Muscle layer of colon (tissue), 2 donors: ENCODE results near the gene PRDX6.
"Not testable (repeated sequence)": the region's sequence is repeated elsewhere in the genome, so short reads cannot be mapped to it uniquely, and the experiment has no call there.

Experiments used
- H3K27ac ChIP-seq: one replicate; pipeline ENCODE4 v1.7.0; 2013; ENCODE audit warnings: low read depth, mild to moderate bottlenecking, low read length, moderate library complexity
- H3K27me3 ChIP-seq, 2 donors: one replicate each; pipeline ENCODE4 v1.7.0; 2013; ENCODE audit warnings: low read length in 2 of 2, mild to moderate bottlenecking in 2 of 2; ENCODE audit not compliant: insufficient read depth in 2 of 2, control insufficient read depth in 1 of 2
- H3K36me3 ChIP-seq: one replicate; pipeline ENCODE4 v1.7.0; 2013; ENCODE audit warnings: mild to moderate bottlenecking, low read length; ENCODE audit not compliant: insufficient read depth
- H3K4me1 ChIP-seq: one replicate; pipeline ENCODE4 v1.7.0; 2013; ENCODE audit warnings: mild to moderate bottlenecking, low read length; ENCODE audit not compliant: insufficient read depth
- H3K4me3 ChIP-seq, 2 donors: one replicate each; pipeline ENCODE4 v1.7.0; 2013; ENCODE audit warnings: low read length in 2 of 2, low read depth in 1 of 2, mild to moderate bottlenecking in 1 of 2, moderate library complexity in 1 of 2
- H3K9ac ChIP-seq: one replicate; pipeline ENCODE4 v1.7.0; 2013; ENCODE audit warnings: low read length
- H3K9me3 ChIP-seq: one replicate; pipeline ENCODE4 v1.7.0; 2013; ENCODE audit warnings: mild to moderate bottlenecking, low read length
- donor health status: abdominal sarcoma.
- donor health status: Adenocarcinoma of cecum.

The PRDX6 gene

GRCh38 chr1:173504268-173504667, 27.1 kb downstream of the PRDX6 start:
- peaks cover 6% of the 10 kb centered on the region for H3K4me1 ChIP-seq
- H3K4me3 ChIP-seq = no peak overlapping the region
- no peaks in the 10 kb centered on the region for H3K9me3 ChIP-seq
- H3K27me3 ChIP-seq = no peaks in the 10 kb centered on the region
- H3K9ac ChIP-seq = no peak overlapping the region
- H3K36me3 ChIP-seq = no peaks in the 10 kb centered on the region
- H3K27ac ChIP-seq = no peak overlapping the region

- no peak overlapping the region for H3K27ac ChIP-seq
- no peaks in the 10 kb centered on the region for H3K27me3 ChIP-seq
- H3K9me3 ChIP-seq = no peaks in the 10 kb centered on the region
- H3K4me1 ChIP-seq = peaks cover 6% of the 10 kb centered on the region
- H3K4me3 ChIP-seq = no peak overlapping the region
- no peaks in the 10 kb centered on the region for H3K36me3 ChIP-seq
- no peak overlapping the region for H3K9ac ChIP-seq
Measured at GRCh38 chr1:173505391-173505790, 28.3 kb downstream of the PRDX6 start.

GRCh38 chr1:173506437-173506836, 29.3 kb downstream of the PRDX6 start:
- H3K36me3 ChIP-seq = no peaks in the 10 kb centered on the region
- no peaks in the 10 kb centered on the region for H3K27me3 ChIP-seq
- H3K27ac ChIP-seq = no peak overlapping the region
- H3K4me3 ChIP-seq = no peak overlapping the region
- no peak overlapping the region for H3K9ac ChIP-seq
- H3K4me1 ChIP-seq = peaks cover 6% of the 10 kb centered on the region
- no peaks in the 10 kb centered on the region for H3K9me3 ChIP-seq

- Histone ChIP-seq H3K9ac (no peak overlapping the region), H3K27me3 (no peaks in the 10 kb centered on the region), H3K4me1 (peaks cover 6% of the 10 kb centered on the region), H3K9me3 (no peaks in the 10 kb centered on the region), H3K27ac (no peak overlapping the region), H3K36me3 (no peaks in the 10 kb centered on the region), H3K4me3 (no peak overlapping the region)
Measured at GRCh38 chr1:173507205-173507846, 30.2 kb downstream of the PRDX6 start.

GRCh38 chr1:173507847-173508209, 30.7 kb downstream of the PRDX6 start:
- H3K4me1 ChIP-seq = peaks cover 6% of the 10 kb centered on the region
- H3K36me3 ChIP-seq = no peaks in the 10 kb centered on the region
- no peak overlapping the region for H3K4me3 ChIP-seq
- no peak overlapping the region for H3K9ac ChIP-seq
- no peak overlapping the region for H3K27ac ChIP-seq
- no peaks in the 10 kb centered on the region for H3K9me3 ChIP-seq
- no peaks in the 10 kb centered on the region for H3K27me3 ChIP-seq

- no peak overlapping the region for H3K9ac ChIP-seq
- no peak overlapping the region for H3K4me3 ChIP-seq
- H3K36me3 ChIP-seq = no peaks in the 10 kb centered on the region
- no peaks in the 10 kb centered on the region for H3K9me3 ChIP-seq
- H3K27ac ChIP-seq = no peak overlapping the region
- H3K27me3 ChIP-seq = no peaks in the 10 kb centered on the region
- peaks cover 6% of the 10 kb centered on the region for H3K4me1 ChIP-seq
Measured at GRCh38 chr1:173508541-173508940, 31.4 kb downstream of the PRDX6 start.

- Histone ChIP-seq H3K9me3 (no peaks in the 10 kb centered on the region), H3K36me3 (no peaks in the 10 kb centered on the region), H3K9ac (no peak overlapping the region), H3K4me1 (peaks cover 6% of the 10 kb centered on the region), H3K4me3 (no peak overlapping the region), H3K27ac (no peak overlapping the region), H3K27me3 (no peaks in the 10 kb centered on the region)
Measured at GRCh38 chr1:173509797-173510196, 32.7 kb downstream of the PRDX6 start.

- not testable (repeated sequence) for H3K4me3 ChIP-seq, H3K36me3 ChIP-seq, H3K4me1 ChIP-seq, H3K27me3 ChIP-seq, H3K27ac ChIP-seq, H3K9me3 ChIP-seq, H3K9ac ChIP-seq
Measured at GRCh38 chr1:173514503-173514902, 37.4 kb downstream of the PRDX6 start.

- no peak overlapping the region for H3K9ac ChIP-seq
- no peaks in the 10 kb centered on the region for H3K27me3 ChIP-seq
- no peaks in the 10 kb centered on the region for H3K4me1 ChIP-seq
- H3K4me3 ChIP-seq = no peak overlapping the region
- no peaks in the 10 kb centered on the region for H3K9me3 ChIP-seq
- no peaks in the 10 kb centered on the region for H3K36me3 ChIP-seq
- H3K27ac ChIP-seq = no peak overlapping the region
Measured at GRCh38 chr1:173520799-173521198, 43.7 kb downstream of the PRDX6 start.

- H3K4me1 ChIP-seq = no peaks in the 10 kb centered on the region
- no peak overlapping the region for H3K27ac ChIP-seq
- no peaks in the 10 kb centered on the region for H3K9me3 ChIP-seq
- no peak overlapping the region for H3K9ac ChIP-seq
- no peaks in the 10 kb centered on the region for H3K27me3 ChIP-seq
- H3K36me3 ChIP-seq = no peaks in the 10 kb centered on the region
- H3K4me3 ChIP-seq = no peak overlapping the region
Measured at GRCh38 chr1:173523329-173523728, 46.2 kb downstream of the PRDX6 start.

GRCh38 chr1:173525926-173526325, 48.8 kb downstream of the PRDX6 start:
- Histone ChIP-seq H3K9me3 (no peaks in the 10 kb centered on the region), H3K4me1 (peaks cover 3% of the 10 kb centered on the region), H3K9ac (no peak overlapping the region), H3K4me3 (no peak overlapping the region), H3K27ac (no peak overlapping the region), H3K27me3 (no peaks in the 10 kb centered on the region), H3K36me3 (no peaks in the 10 kb centered on the region)

GRCh38 chr1:173527151-173527826, 50.2 kb downstream of the PRDX6 start:
- Histone ChIP-seq H3K4me1 (peaks cover 16% of the 10 kb centered on the region), H3K27ac (no peak overlapping the region), H3K27me3 (no peaks in the 10 kb centered on the region), H3K4me3 (no peak overlapping the region), H3K9ac (no peak overlapping the region), H3K36me3 (no peaks in the 10 kb centered on the region), H3K9me3 (no peaks in the 10 kb centered on the region)
